Measurements from ENCODE around the gene KIAA1671.

DNA sequence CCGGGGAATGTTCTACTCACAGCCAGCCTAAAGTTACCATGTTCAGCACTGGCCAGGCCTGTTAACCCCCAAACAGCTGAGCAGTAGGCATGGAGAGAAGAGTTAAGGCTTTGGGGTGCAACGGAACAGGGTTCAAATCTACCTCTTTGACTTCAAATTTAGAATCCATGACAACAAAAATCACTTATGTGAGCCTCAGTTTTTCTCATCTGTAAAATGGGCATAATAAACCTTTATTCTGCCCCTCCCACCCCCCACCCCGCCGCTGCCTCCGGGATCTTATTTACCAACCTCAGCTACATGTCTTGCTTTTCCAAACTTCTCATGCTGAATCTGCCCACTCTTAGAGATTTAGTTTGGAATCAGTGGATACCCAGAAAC is 134.4 kb downstream of the KIAA1671 start:
- TF ChIP-seq, protein P1, sequence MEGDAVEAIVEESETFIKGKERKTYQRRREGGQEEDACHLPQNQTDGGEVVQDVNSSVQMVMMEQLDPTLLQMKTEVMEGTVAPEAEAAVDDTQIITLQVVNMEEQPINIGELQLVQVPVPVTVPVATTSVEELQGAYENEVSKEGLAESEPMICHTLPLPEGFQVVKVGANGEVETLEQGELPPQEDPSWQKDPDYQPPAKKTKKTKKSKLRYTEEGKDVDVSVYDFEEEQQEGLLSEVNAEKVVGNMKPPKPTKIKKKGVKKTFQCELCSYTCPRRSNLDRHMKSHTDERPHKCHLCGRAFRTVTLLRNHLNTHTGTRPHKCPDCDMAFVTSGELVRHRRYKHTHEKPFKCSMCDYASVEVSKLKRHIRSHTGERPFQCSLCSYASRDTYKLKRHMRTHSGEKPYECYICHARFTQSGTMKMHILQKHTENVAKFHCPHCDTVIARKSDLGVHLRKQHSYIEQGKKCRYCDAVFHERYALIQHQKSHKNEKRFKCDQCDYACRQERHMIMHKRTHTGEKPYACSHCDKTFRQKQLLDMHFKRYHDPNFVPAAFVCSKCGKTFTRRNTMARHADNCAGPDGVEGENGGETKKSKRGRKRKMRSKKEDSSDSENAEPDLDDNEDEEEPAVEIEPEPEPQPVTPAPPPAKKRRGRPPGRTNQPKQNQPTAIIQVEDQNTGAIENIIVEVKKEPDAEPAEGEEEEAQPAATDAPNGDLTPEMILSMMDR (IDR thresholded peaks at IDR 0.05): no peak
- TF ChIP-seq POLR2A (IDR thresholded peaks at IDR 0.05) (no peak), POLR2AphosphoS5 (IDR thresholded peaks at IDR 0.05) (no peak)

Data from gastroesophageal sphincter (tissue), 3 donors.